GM12892 (cell line): ENCODE data around the gene OGFOD3.
"Not testable (repeated sequence)": the region's sequence is repeated elsewhere in the genome, so short reads cannot be mapped to it uniquely, and the experiment has no call there.

Experiments
- POLR2A ChIP-seq: IDR thresholded peaks from 2 replicates; pipeline ENCODE4 v1.6.1; 2011; ENCODE audit warnings: low read depth, low read length, control low read depth
- TAF1 ChIP-seq: IDR thresholded peaks from 2 replicates; pipeline ENCODE4 v1.6.1; 2011; ENCODE audit warnings: low read depth, mild to moderate bottlenecking, control low read depth, low read length, borderline replicate concordance

DNA sequence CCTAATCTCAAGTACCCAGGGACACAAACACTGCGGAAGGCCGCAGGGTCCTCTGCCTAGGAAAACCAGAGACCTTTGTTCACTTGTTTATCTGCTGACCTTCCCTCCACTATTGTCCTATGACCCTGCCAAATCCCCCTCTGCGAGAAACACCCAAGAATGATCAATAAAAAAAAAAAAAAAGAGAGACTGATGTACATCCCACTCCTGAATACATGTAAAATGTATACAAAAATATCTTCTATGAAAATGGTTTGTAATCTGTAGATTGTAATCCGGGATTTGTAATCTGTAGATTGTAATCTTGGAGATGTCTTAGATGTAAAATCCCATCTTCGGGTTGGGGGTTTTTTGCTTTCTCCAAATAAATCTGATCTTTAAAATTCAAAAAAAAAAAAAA lies 41.1 kb downstream of the OGFOD3 start:
- not testable (repeated sequence) for TF ChIP-seq POLR2A, TAF1
